ENCODE data around the gene IFNL2.
"Not testable (repeated sequence)": the region's sequence is repeated elsewhere in the genome, so short reads cannot be mapped to it uniquely, and the experiment has no call there.

Gene IFNL2

GRCh38 chr19:39253374-39254149, 14.6 kb upstream of the IFNL2 start:
- no peak for DNase-seq (ENCODE audit: low read depth)

GRCh38 chr19:39254531-39255345, 13.5 kb upstream of the IFNL2 start:
- no peak for DNase-seq (ENCODE audit: low read depth)

- no peak for DNase-seq (ENCODE audit: low read depth)
Observed at GRCh38 chr19:39257227-39257626, 11.0 kb upstream of the IFNL2 start.

- no peak for DNase-seq (ENCODE audit: low read depth)
Observed at GRCh38 chr19:39261704-39262103, 6.5 kb upstream of the IFNL2 start.

GRCh38 chr19:39262496-39262895, 5.7 kb upstream of the IFNL2 start:
- no peak for DNase-seq (ENCODE audit: low read depth)

- no peak for DNase-seq (ENCODE audit: low read depth)
Observed at GRCh38 chr19:39263912-39264305, 4.3 kb upstream of the IFNL2 start.

GRCh38 chr19:39264306-39265290, 3.6 kb upstream of the IFNL2 start:
- no peak for DNase-seq (ENCODE audit: low read depth)

GRCh38 chr19:39265321-39265916, 2.8 kb upstream of the IFNL2 start:
- no peak for DNase-seq (ENCODE audit: low read depth)

- DNase-seq (ENCODE audit: low read depth) = not testable (repeated sequence)
Observed at GRCh38 chr19:39268531-39269223, 481 bp downstream of the IFNL2 start.

- not testable (repeated sequence) for DNase-seq (ENCODE audit: low read depth)
Observed at GRCh38 chr19:39269369-39269768, 1.2 kb downstream of the IFNL2 start.

- no peak for DNase-seq (ENCODE audit: low read depth)
Observed at GRCh38 chr19:39270036-39270871, 2.1 kb downstream of the IFNL2 start.

GRCh38 chr19:39273859-39274258, 5.7 kb downstream of the IFNL2 start:
- not testable (repeated sequence) for DNase-seq (ENCODE audit: low read depth)

GRCh38 chr19:39275578-39275977, 7.4 kb downstream of the IFNL2 start:
- no peak for DNase-seq (ENCODE audit: low read depth)

GRCh38 chr19:39276740-39277139, 8.5 kb downstream of the IFNL2 start:
- DNase-seq (ENCODE audit: low read depth) = no peak

GRCh38 chr19:39277598-39277997, 9.4 kb downstream of the IFNL2 start:
- no peak for DNase-seq (ENCODE audit: low read depth)

- DNase-seq (ENCODE audit: low read depth) = no peak
Observed at GRCh38 chr19:39282021-39282420, 13.8 kb downstream of the IFNL2 start.

- DNase-seq (ENCODE audit: low read depth) = no peak
Observed at GRCh38 chr19:39284032-39284431, 15.8 kb downstream of the IFNL2 start.

- DNase-seq (ENCODE audit: low read depth) = no peak
Observed at GRCh38 chr19:39293394-39293793, 25.2 kb downstream of the IFNL2 start.

- no peak for DNase-seq (ENCODE audit: low read depth)
Observed at GRCh38 chr19:39296055-39296645, 28.0 kb downstream of the IFNL2 start, which contains the start of gene IFNL1. Gene IFNL1, plus strand, starts transcription at chr19:39296407. Its CDS starts 15 bp downstream, at chr19:39296422.

- DNase-seq (ENCODE audit: low read depth) = no peak
Observed at GRCh38 chr19:39296906-39297305, 28.7 kb downstream of the IFNL2 start.
